ENCODE data around the gene NSD2. TPM values are rescaled to one million over a fixed set of nuclear protein-coding genes. Genes with fewer than 3 reads are reported as not detected.
"Not testable (repeated sequence)": the region's sequence is repeated elsewhere in the genome, so short reads cannot be mapped to it uniquely, and the experiment has no call there.

NSD2 gene
- 10 to 100 TPM; 73.6 to 85.8 (median 81.7) TPM for polyA plus RNA-seq (ENCODE audit: insufficient read length in 4 of 4)

DNA sequence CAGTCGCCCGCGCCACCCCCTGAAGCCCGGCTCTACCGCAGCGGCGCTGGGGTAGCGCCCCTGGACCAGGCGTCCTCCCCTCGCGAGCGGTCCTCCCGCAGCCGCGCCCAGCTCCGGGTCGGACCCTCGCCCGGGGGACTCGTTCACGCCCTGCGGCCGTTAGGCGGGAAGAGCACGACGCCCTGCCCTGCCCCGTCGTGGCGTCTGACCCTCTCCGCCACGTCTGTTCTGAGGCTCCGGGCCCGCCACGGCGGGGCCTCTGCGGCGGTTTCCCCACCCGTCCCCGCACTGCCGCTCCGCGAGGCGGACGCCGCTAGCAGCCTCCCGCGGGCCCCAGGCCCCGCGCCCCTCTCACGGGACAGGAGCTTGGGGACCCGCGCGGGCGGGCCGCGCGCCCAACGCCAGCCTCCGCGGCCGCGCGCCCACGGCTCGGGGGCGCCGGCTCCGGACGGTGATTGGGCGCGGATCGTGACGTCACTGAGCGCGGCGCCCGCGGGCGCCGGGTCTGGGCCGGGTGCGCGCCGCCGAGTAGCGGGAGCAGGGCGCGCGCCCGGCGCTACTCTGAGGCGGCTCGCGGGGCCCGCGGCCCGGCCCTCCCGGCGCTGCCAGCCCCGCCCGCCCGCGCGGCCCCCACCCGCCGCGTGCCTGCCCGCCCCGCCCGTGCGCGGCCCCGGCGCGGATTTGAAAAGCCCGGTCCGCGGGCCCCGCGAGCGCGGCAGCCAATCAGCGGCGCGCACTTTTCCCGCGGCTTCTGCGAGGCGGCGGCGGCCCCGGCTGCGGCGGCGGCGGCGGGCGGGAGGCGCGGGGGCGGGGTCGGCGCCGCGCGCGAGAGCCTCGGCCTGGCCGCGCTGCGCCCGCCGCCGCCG is at the start of gene NSD2:
Gene NSD2 (plus strand): TSS at position 816 of the 866 bp plus-strand sequence. CDS start 29,262 bp downstream, outside the sequence.
- DNase-seq (ENCODE audit: low read depth in 4 of 4, low spot score in 3 of 4) = peak; percentile 56 to 93 (median 86)

DNA sequence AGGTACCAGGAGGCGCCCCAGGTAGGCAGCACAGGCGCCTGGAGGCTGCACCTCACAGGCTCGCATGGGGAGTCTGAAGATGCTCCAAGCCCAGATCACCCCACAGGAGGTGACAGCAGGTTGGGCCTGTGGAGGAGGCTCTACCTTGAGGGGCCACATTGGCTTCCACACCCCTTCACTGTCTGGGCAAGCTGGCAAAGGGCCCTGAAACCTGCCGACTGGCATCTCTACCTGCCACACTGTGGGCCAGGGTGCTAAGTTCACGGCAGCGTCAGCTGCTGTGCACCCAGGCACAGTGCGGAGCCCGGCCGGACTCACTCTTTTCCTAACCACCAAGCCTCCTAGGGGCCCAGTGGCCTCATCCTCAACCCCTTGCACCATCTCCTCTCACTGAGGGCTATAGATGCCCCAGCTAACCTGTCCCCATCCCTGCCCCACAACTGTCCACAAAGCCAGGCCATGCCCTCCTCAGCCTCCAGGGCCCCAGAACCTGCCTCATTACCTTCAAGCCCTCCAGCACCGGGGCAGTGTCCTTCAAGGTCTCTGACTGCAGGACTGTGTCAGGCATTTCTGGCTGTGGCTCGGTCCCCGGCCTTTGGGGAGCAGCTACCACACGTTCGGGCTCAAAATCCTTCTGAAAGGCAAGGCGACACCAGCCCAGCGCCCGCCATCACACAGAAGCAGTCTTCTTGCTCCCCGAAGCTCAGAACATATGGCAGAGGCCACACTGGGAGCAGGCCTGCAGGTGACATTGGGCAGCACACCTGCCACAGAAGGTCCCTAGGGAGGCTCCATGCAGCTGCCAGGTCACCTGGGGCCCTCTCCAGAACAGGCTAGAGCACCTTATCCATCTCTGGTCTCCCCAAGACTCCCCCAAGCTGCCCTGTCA is 49.3 kb upstream of the NSD2 start:
- DNase-seq (ENCODE audit: low read depth in 4 of 4, low spot score in 3 of 4) = no peak

DNA sequence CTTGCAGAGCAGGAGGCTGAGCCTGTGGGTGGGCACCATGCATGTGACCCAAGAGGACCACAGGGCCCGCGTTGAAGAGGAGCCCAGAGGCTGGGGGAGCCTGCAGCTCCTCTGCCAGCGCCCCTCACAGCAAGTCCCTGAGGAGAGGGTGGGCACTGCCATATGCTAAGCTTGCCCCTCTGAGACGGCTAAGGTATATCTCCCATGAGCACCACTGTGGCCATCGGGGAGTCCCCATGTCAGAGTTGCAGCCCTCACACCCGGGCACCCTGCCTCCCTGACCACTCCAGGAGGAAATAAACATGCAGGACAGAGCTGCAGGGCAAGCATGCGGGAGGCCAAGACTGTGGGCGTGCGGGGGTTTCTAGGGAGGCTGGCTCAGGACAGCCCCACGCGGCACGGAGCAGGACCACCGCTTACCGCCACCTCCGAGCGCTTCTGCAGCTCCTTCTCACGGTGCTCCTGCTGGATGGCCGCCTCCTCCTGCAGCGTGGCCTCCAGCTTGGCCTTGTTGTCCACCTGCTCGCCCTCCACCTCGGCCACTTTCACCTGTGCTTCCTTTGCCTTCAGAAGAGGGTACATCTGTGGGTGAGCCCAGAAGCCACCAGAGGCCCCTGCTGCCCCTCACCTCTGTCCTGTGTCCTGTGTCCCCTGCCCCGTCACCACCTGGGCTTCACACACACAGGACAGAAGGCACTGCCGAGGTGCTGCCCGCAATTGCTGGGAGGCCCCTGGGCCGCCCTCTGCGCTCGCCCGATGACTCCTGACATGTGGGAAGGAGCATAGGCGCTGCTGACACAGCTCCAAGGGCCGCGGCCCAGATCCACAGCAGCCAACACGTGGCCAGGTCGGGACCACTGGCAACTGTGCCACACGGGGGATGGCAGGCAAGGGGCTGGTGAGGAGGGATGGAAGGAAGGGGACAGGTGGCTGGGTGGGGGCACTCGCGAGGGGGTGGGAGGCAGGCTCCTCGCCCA is 48.3 kb upstream of the NSD2 start:
- no peak for DNase-seq (ENCODE audit: low read depth in 4 of 4, low spot score in 3 of 4)

DNA sequence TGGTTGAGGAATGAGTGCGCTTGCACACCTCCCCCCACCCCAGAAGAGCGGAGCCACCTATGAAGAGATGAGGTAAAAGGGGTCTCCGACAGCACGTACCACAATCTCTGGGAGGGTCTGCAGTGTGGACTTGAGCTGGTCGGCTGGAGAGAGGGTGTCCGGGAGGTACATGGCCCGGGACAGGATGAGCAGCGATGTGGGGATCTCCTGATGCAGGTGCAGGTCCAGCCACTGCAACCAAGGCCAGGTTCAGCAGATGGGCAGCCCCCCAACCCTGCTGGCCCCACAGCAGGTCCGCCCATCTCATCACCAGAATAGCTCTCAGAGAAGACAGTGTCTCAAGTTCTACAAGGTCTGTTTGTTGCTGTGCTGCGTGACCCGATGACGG is 47.7 kb upstream of the NSD2 start:
- no peak for DNase-seq (ENCODE audit: low read depth in 4 of 4, low spot score in 3 of 4)

DNA sequence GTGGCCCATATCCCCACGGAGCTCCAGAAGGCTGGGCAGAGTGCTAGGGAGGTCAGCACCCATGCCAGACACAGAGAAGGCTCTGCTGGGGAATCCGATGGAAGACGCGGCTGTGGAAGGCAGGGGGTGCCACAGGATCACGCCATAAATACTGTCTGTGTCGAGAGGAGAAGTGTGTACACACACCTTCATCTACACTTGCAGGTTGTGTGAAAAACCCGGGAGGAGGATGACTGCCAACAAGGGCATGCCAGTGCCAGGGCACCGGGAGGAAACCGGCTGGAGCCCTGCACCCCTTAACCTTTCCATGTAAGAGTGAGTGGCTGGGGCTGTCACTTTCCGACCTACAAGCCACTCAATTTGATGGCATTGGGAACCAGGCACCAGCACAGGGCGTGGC is 46.4 kb upstream of the NSD2 start:
- DNase-seq (ENCODE audit: low read depth in 4 of 4, low spot score in 3 of 4) = no peak

DNA sequence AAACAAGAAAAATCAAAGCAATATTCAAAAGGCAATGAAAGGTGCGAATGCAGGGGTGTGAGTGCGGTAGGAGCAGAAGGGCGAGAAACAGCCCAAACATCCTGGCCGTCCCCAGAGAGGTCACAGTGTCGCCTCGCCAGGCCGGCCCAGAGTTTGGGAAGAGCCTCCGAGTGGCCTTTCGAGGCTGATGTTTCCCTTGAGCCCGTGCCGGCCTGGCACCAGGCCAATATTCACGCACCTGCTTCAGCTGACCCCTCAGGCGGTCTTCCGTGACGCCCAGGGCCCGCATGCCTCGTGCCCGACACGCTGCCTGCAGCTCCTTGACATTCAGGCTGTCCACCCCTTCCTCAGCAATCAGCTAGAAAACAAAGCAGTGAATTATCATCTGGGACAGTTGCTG is 45.9 kb upstream of the NSD2 start:
- DNase-seq (ENCODE audit: low read depth in 4 of 4, low spot score in 3 of 4) = no peak

DNA sequence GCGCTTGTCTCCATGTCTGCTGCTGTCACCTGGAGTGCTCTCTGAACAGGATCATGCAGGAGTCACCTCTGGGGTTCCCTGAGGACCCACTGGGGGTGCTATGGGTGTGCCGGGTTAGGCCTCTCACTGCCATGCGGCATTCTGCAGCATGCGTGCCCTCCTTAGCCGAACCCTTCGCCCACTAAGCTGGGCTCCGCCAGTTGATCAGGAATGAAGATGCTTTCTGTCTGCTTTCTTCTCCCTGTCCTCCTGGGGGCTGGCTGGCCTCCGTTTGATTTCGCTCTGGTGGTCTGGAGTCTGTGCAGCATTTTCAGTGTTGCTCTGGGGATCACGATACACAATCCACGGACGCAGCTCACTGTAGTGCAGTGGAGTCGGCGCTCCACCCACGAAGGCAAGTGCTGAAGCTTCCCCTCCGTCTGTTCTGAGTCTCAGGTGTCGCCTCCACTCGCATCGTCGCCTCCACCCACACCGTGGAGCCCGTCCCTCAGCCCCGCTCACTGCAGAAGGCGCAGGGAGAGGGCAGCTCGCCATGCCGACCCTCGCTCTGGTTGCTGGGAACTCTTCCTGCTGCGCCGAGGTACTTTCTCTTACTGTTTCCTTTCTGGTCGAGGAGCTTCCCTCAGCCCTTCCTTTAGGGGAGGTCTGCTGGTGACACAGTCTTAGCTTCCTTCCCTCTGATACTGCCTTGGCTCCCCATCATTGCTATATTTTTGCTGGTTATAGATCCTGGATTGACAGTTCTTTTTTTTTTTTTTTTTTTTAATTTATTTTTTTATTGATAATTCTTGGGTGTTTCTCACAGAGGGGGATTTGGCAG is 44.5 kb upstream of the NSD2 start:
- DNase-seq (ENCODE audit: low read depth in 4 of 4, low spot score in 3 of 4) = no peak

DNA sequence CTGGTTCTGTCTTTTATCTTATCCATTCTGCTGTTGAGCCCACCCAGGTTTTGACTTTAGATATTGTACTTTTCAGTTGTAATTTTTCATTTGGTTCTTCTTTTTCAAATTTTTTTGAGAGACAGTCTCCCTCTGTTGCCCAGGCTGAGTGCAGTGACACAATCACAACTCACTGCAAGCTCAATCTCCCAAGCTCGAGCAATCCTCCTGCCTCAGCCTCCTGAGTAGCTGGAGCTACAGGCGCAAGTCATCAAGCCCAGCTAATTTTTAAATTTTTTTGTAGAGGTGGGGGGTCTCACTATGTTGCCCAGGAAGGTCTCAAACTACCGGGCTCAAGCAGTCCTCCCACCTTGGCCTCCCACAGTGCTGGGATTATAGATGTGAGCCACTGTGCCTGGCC is 41.0 kb upstream of the NSD2 start:
- no peak for DNase-seq (ENCODE audit: low read depth in 4 of 4, low spot score in 3 of 4)

DNA sequence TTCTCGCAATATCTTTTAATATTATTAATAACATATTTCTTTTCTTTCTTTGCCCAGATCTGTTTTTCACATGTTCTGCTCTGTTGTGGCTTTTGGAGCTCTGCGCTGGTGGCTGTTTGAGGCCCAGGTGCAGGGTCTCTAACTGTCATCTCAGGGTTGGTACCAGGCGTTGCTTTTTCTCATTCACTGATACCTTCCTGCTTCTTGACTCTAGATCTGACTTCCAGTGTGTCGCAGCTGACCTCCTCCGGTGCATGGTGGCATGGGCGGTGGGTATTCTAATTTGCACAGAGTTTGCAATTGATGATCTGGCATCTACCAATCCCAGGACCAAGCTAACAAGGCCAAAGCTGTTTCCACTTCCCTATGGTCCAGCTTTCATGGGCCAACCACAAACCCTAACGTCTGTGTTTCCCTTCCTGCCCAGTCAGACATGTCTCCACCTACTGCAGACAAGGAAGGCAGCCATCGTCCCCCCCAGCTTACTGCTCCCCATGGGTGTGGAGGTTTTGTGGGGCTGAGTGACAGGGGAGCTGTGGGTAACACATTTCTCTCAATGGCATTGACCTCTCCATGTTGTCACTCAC is 40.5 kb upstream of the NSD2 start:
- no peak for DNase-seq (ENCODE audit: low read depth in 4 of 4, low spot score in 3 of 4)

DNA sequence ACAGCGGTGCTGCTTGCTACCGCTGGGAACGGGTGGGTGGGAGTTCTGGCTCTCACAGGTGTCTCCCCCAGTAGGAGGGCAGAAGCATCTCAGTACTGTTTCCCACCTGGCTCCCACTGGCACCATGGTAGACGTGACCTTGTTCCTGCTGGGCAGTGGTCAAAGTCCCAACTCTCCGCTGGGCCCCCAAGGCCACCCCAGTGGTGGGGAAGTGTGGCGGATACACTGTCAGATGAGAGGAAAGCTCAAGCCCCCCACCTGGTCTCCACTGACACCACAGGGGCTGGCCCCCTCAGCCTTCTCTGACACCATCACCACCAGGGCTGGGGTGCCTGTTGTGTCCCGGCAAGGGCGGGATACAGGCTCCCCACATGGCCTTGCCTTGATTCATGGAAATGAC is 39.9 kb upstream of the NSD2 start:
- DNase-seq (ENCODE audit: low read depth in 4 of 4, low spot score in 3 of 4) = no peak

DNA sequence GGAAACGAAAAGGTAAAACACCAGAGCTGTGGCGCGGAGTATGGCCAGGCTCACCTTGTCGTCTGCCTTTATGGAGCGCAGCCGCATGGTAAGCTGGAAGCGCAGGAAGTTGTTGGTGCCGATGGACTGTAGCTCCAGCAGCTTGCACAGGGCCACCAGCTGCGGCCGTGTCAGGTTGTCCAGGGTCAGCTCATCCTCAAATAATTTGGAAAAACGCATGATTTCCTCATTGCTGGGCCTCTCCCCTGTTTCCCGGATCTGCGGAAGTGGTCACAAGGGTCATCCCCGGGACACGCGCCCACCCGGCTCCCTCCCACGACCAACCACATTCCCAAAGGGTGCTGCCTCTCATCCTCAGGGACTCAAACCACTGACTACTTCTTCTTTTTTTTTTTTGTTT is 38.5 kb upstream of the NSD2 start:
- no peak for DNase-seq (ENCODE audit: low read depth in 4 of 4, low spot score in 3 of 4)

DNA sequence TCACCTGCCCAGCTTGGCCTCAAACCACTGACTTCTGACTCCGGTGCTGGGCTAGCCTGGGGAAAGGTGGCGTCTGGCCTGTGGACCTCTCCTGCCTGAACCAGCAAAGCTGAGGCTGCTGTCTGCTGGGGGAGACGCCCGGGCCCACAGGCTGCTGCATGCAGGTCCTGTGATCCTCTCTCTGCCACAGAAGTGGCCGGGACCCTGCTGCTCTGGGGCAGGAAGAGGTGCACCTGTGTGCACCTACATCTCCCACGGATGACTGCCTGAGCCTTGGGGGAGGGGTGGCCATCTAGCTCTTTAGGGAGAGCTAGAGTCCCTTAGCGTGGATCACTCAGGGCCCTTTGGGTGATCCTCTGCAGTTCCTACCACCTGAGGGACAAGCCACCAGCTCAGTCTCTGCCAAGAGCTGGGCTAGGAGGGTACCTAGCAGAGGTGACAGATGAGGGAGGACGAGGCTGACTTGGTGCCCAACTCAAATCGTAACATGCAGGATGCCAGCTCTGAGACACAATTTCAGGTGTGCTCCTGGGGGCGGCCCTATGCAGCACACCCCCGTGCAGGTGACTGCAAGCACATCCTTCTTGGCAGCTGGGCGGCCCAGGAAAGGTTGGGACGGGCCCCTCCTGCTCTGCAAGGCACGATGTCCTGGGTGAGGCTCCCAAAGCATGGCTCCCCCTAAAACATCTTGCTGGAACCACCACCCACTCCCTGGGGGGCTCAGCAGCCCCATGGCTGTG is 37.7 kb upstream of the NSD2 start:
- no peak for DNase-seq (ENCODE audit: low read depth in 4 of 4, low spot score in 3 of 4)

DNA sequence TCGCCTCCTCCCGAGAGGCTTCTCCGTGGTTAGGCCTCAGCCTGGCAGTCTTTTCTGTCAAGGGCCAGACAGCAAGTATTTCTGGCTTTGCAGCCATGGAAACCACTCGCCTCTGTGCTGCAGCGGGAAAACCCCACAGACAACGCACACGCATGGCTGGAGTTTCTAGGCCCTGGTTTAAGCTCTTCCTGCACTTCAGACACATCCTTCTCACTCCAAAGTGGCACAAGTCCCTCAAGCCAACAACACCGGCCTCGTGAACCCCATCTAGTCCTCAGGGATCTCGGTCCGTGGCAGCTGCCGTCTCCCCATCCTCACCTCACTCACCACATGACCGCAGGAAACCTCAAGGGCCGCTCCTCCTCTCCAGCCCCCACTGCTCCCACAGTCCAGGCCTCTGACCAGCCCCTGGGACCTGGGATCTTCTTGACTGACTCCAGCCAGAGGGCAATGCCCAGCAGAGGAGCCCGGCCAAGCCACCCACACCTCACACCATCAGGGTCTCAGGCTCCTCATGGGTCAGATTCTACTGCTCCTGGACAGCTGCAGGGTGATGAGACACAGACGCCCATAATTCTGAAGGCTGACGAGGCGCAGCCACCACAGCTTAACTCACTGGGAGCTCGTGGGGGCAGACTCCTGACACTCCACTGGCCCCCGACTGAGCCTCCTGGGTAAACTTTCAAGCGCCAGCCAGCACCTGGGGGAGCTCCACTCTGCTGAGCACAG is 37.0 kb upstream of the NSD2 start:
- DNase-seq (ENCODE audit: low read depth in 4 of 4, low spot score in 3 of 4) = no peak

DNA sequence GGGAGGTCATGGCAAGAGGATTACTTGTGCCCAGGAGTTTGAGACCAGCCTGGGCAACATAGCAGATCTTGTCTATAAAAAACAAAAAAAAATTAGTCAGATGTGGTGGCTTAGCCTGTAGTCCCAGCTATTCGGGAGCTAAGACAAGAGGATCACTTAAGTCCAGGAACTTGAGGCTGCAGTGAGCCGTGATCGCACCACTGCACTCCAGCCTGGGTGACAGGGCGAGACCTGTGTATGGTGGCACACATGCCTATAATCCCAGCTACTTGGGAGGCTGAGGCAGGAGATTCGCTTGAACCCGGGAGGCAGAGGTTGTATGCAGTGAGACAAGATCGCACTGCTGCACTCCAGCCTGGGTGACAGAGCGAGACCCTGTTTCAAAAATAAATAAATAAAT is 35.4 kb upstream of the NSD2 start:
- DNase-seq (ENCODE audit: low read depth in 4 of 4, low spot score in 3 of 4) = not testable (repeated sequence)

DNA sequence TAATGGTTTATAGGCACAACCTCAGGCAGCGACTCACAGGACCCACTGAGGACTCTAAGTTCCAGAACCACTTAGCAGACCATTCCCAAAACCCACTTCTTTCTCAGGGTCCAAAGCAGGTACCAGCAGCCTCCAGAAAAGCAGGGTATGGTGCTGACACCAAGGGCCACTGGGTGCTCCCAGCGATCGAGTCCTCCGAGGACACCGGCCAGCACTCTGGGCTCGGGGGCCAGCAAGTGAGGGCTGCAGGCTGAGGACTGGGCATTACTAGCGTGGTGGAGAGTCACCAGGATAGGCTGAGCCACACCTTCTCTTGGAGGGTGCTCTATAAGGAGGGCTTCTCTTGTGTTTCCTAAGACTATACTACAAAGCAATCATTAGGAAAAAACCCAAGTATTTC is 34.5 kb upstream of the NSD2 start:
- DNase-seq (ENCODE audit: low read depth in 4 of 4, low spot score in 3 of 4) = no peak

DNA sequence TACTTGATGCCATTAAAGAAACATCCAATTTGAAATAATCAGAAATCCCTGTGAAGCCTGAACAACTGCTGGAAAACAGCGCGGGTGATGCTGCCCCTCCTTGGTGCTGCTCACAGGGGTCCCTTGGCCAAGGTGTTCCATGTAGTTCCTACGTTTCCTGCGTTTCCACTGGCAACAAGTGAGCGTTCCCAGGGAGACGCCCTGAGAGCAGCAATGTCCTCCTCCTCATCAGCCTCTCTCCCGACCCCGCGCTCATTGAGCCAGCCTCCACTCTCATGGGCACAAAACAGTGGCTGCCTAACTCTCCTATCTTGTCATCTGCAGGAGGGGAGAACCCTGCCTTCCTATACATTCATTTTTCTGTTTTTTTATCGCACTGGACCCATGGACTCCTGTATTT is 34.1 kb upstream of the NSD2 start:
- DNase-seq (ENCODE audit: low read depth in 4 of 4, low spot score in 3 of 4) = no peak

DNA sequence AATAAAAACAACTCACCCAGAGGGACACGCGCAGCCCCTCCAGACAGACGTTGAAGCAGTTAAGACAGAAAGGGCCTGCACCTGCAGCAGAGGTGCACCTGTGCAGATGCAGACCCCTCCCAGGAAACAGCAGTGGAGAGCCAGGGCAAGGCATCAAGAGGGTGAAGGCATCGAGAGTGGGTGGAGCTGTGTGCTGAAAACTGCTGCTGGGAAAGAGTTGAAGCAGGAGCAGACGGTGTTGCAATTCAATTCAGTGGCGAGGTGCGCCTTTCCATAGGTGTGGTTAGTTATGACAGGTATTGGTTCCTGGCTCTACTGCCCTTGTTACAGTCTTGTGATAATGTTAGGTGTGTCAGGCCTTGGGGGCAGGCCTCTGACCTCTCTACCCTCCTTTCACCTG is 31.9 kb upstream of the NSD2 start:
- DNase-seq (ENCODE audit: low read depth in 4 of 4, low spot score in 3 of 4) = no peak

Data from left renal pelvis (tissue), 4 donors.